ENCODE data around the gene BEX1. TPM values are rescaled to one million over a fixed set of nuclear protein-coding genes. Genes with fewer than 3 reads are reported as not detected.

The BEX1 gene
- total and polyA plus RNA-seq, 9 of the 15 experiments (the other 6 are each of a cell fraction or from before 2014, with no cell fraction given): not detected

- no peak for TF ChIP-seq ZNF212 (CRISPR knock-in tag; IDR thresholded peaks at IDR 0.05)
- TF ChIP-seq CTCF (IDR thresholded peaks at IDR 0.05 in 2 of 3, conservative IDR thresholded peaks at IDR 0.05 in 1 of 3; ENCODE audit: insufficient read depth in 2 of 3, low read depth in 1 of 3, low read length in 3 of 3): no peak
- no peak for TF ChIP-seq FOXA1 (IDR thresholded peaks at IDR 0.05; ENCODE audit: borderline replicate concordance)
- TF ChIP-seq, protein P1, sequence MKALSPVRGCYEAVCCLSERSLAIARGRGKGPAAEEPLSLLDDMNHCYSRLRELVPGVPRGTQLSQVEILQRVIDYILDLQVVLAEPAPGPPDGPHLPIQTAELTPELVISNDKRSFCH (CRISPR knock-in tag; IDR thresholded peaks at IDR 0.05): no peak
- TF ChIP-seq, protein P1 (tag; IDR thresholded peaks at IDR 0.05): no peak
- TF ChIP-seq MTA2 (IDR thresholded peaks at IDR 0.05; ENCODE audit: low read depth): no peak
Observed at GRCh38 chrX:103052625-103053024, 11.3 kb downstream of the BEX1 start (continued).

GRCh38 chrX:103051260-103051789, 12.6 kb downstream of the BEX1 start:
- no peaks in the 10 kb centered on the region for H4K20me1 ChIP-seq (replicated peaks; ENCODE audit: control insufficient read depth, insufficient read depth, low read length)
- no peak for DNase-seq (ENCODE audit: extremely low read depth in 1 of 4, low spot score in 3 of 4)
- no peak for ATAC-seq
- ChIA-PET CTCF (ENCODE audit: low intra/inter-chr PET ratio) (no interaction called here), POLR2A (interaction anchor here (0.5 kb wide), 1 partner anchor 18 kb away, joined by 3 read pairs; no protein-coding TSS in a partner anchor)
- no peak overlapping the region for H3K4me3 ChIP-seq
- no peaks in the 10 kb centered on the region for H3K79me2 ChIP-seq (ENCODE audit: control insufficient read depth, insufficient read depth, low read length)
- H3K9me3 ChIP-seq (replicated peaks; ENCODE audit: control insufficient read depth, insufficient read depth, low read depth, low read length): no peaks in the 10 kb centered on the region
- no peak overlapping the region for H3K27ac ChIP-seq (ENCODE audit: extremely low read depth, low read depth, low read length)
- no peak overlapping the region for H3K9ac ChIP-seq (ENCODE audit: insufficient read depth in 1 of 2, low read depth in 2 of 2, low read length in 2 of 2)
- H3K27me3 ChIP-seq (ENCODE audit: control insufficient read depth in 2 of 2, insufficient read depth in 2 of 2, low read length in 2 of 2): no peaks in the 10 kb centered on the region
- no peaks in the 10 kb centered on the region for H3K9me1 ChIP-seq (ENCODE audit: control insufficient read depth, insufficient read depth, low read length)
- no TSS peak for BruUV-seq (replicated peaks)
- 3% methylated on average over 8 of the region's 8 CpGs for WGBS (ENCODE audit: insufficient coverage, low coverage, missing lambda C conversion rate)
- no peak overlapping the region for H2AFZ ChIP-seq (ENCODE audit: low read depth, low read length)
- H3K4me1 ChIP-seq (replicated peaks in 1 of 2; ENCODE audit: control insufficient read depth in 2 of 2, insufficient read depth in 2 of 2, low read length in 2 of 2): no peaks in the 10 kb centered on the region
- FAIRE-seq: no peak
- intact Hi-C loops (cut with micrococcal nuclease): no loop called here
- in situ Hi-C loops (cut with MboI): no loop called here
- H3K4me2 ChIP-seq (ENCODE audit: insufficient read depth, low read length): no peak overlapping the region; the same call in 1 of the 2 replicates
- H3K36me3 ChIP-seq (ENCODE audit: control insufficient read depth, insufficient read depth, low read length): no peaks in the 10 kb centered on the region
- TF ChIP-seq FOS (IDR thresholded peaks at IDR 0.05; ENCODE audit: extremely low read depth, insufficient read length) (no peak), CC2D1A (IDR thresholded peaks at IDR 0.05) (no peak), CEBPG (CRISPR knock-in tag; IDR thresholded peaks at IDR 0.05) (no peak), CEBPG (tag; conservative IDR thresholded peaks at IDR 0.05 in 1 of 2, IDR thresholded peaks at IDR 0.05 in 1 of 2) (no peak), PURB (CRISPR knock-in tag; IDR thresholded peaks at IDR 0.05; ENCODE audit: low read depth) (no peak), ZNF609 (CRISPR knock-in tag; IDR thresholded peaks at IDR 0.05; ENCODE audit: borderline replicate concordance) (no peak), ZBTB7A (IDR thresholded peaks at IDR 0.05; ENCODE audit: borderline replicate concordance, control insufficient read depth, low read depth, low read length) (no peak), ZNF253 (CRISPR knock-in tag; conservative IDR thresholded peaks at IDR 0.05) (no peak), BCOR (IDR thresholded peaks at IDR 0.05) (no peak)
